ENCODE results near the gene PDK2. TPM values are rescaled to one million over a fixed set of nuclear protein-coding genes. Genes with fewer than 3 reads are reported as not detected.

PDK2 gene
- total and polyA plus RNA-seq, 2 experiments from 2014 or later, result 12.0 to 15.9 TPM

DNA sequence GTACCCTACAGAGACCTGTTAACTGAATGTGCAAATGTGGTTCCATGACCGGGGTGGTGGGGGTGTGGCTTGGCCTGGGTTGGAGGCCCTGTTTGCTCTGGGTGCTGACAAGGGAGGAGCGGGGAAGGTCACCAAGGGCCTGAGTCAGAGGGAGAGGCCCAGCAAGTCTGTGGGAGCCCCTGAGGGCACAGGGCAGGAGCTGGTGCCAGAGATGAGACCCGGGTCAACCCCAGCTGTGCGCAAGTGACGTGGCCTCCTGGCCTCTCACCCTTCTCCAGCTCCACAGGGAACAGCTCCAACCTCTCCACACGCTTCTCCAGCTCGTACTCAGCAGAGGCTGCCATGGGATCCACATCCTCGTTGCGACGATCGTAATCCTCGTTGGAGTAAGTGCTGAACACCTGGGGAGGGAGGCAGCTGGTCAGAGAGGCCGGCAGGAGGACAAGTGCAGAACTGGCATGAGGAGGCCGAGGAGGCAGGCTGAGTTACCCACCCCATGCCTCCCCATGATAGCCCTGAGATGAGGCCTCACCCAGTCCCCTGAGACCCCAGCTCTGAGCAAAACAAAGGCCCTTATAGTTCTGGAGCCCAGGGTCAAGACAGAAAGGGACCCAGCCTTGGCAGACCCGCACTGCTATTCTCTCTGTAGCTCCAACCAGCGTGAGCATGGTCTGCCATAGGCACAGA, 49.8 kb downstream of the PDK2 start (continued):
- TF ChIP-seq, protein P1, sequence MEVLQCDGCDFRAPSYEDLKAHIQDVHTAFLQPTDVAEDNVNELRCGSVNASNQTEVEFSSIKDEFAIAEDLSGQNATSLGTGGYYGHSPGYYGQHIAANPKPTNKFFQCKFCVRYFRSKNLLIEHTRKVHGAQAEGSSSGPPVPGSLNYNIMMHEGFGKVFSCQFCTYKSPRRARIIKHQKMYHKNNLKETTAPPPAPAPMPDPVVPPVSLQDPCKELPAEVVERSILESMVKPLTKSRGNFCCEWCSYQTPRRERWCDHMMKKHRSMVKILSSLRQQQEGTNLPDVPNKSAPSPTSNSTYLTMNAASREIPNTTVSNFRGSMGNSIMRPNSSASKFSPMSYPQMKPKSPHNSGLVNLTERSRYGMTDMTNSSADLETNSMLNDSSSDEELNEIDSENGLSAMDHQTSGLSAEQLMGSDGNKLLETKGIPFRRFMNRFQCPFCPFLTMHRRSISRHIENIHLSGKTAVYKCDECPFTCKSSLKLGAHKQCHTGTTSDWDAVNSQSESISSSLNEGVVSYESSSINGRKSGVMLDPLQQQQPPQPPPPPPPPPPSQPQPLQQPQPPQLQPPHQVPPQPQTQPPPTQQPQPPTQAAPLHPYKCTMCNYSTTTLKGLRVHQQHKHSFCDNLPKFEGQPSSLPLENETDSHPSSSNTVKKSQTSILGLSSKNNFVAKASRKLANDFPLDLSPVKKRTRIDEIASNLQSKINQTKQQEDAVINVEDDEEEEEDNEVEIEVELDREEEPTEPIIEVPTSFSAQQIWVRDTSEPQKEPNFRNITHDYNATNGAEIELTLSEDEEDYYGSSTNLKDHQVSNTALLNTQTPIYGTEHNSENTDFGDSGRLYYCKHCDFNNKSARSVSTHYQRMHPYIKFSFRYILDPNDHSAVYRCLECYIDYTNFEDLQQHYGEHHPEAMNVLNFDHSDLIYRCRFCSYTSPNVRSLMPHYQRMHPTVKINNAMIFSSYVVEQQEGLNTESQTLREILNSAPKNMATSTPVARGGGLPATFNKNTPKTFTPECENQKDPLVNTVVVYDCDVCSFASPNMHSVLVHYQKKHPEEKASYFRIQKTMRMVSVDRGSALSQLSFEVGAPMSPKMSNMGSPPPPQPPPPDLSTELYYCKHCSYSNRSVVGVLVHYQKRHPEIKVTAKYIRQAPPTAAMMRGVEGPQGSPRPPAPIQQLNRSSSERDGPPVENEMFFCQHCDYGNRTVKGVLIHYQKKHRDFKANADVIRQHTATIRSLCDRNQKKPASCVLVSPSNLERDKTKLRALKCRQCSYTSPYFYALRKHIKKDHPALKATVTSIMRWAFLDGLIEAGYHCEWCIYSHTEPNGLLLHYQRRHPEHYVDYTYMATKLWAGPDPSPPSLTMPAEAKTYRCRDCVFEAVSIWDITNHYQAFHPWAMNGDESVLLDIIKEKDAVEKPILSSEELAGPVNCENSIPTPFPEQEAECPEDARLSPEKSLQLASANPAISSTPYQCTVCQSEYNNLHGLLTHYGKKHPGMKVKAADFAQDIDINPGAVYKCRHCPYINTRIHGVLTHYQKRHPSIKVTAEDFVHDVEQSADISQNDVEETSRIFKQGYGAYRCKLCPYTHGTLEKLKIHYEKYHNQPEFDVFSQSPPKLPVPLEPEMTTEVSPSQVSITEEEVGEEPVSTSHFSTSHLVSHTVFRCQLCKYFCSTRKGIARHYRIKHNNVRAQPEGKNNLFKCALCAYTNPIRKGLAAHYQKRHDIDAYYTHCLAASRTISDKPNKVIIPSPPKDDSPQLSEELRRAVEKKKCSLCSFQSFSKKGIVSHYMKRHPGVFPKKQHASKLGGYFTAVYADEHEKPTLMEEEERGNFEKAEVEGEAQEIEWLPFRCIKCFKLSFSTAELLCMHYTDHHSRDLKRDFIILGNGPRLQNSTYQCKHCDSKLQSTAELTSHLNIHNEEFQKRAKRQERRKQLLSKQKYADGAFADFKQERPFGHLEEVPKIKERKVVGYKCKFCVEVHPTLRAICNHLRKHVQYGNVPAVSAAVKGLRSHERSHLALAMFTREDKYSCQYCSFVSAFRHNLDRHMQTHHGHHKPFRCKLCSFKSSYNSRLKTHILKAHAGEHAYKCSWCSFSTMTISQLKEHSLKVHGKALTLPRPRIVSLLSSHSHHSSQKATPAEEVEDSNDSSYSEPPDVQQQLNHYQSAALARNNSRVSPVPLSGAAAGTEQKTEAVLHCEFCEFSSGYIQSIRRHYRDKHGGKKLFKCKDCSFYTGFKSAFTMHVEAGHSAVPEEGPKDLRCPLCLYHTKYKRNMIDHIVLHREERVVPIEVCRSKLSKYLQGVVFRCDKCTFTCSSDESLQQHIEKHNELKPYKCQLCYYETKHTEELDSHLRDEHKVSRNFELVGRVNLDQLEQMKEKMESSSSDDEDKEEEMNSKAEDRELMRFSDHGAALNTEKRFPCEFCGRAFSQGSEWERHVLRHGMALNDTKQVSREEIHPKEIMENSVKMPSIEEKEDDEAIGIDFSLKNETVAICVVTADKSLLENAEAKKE (CRISPR knock-in tag; IDR thresholded peaks at IDR 0.05), result no peak
- TF ChIP-seq STAT1 (IDR thresholded peaks at IDR 0.05; ENCODE audit: unreplicated experiment) (no peak), JUNB (IDR thresholded peaks at IDR 0.05; ENCODE audit: unreplicated experiment) (no peak), NANOG (IDR thresholded peaks at IDR 0.05; ENCODE audit: borderline replicate concordance) (no peak)

GRCh38 chr17:50145532-50146229, 50.5 kb downstream of the PDK2 start:
- Histone ChIP-seq H3K79me2 (replicated peaks; ENCODE audit: insufficient read depth) (no peaks in the 10 kb centered on the region), H4K20me1 (replicated peaks; ENCODE audit: insufficient read depth) (no peaks in the 10 kb centered on the region)

More at GRCh38 chr17:50145532-50146229, 50.5 kb downstream of the PDK2 start:
- no peaks in the 10 kb centered on the region for H3F3A ChIP-seq (replicated peaks; ENCODE audit: low read depth)
- peaks cover 16% of the 10 kb centered on the region for H3K4me1 ChIP-seq (ENCODE audit: insufficient read depth)
- Mint-ChIP-seq H3K4me1 (peaks cover 38% of the 10 kb centered on the region), H3K27me3 (ENCODE audit: insufficient read depth, low read depth, poor library complexity) (peaks cover 30% of the 10 kb centered on the region), H3K36me3 (ENCODE audit: low read depth) (peaks cover 28% of the 10 kb centered on the region), H3K27ac (no peak overlapping the region), H3K4me3 (no peak overlapping the region), H3K9me3 (no peaks in the 10 kb centered on the region)
- H3K27me3 ChIP-seq (ENCODE audit: insufficient read depth), result peaks cover 30% of the 10 kb centered on the region
- TF ChIP-seq POLR2AphosphoS5 (IDR thresholded peaks at IDR 0.05; ENCODE audit: low read depth) (no peak), ZNF114 (CRISPR knock-in tag; IDR thresholded peaks at IDR 0.05) (no peak), JUNB (IDR thresholded peaks at IDR 0.05; ENCODE audit: unreplicated experiment) (no peak), EZH2 (IDR thresholded peaks at IDR 0.05; ENCODE audit: low read depth, unreplicated experiment) (no peak), ZNF331 (CRISPR knock-in tag; IDR thresholded peaks at IDR 0.05; ENCODE audit: low read depth) (no peak)
- TF ChIP-seq, protein P2, sequence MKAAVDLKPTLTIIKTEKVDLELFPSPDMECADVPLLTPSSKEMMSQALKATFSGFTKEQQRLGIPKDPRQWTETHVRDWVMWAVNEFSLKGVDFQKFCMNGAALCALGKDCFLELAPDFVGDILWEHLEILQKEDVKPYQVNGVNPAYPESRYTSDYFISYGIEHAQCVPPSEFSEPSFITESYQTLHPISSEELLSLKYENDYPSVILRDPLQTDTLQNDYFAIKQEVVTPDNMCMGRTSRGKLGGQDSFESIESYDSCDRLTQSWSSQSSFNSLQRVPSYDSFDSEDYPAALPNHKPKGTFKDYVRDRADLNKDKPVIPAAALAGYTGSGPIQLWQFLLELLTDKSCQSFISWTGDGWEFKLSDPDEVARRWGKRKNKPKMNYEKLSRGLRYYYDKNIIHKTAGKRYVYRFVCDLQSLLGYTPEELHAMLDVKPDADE (IDR thresholded peaks at IDR 0.05), result no peak
- H3K36me3 ChIP-seq (ENCODE audit: insufficient read depth), result no peaks in the 10 kb centered on the region
- no peak overlapping the region for H2AFZ ChIP-seq
- no peaks in the 10 kb centered on the region for H3K9me2 ChIP-seq (ENCODE audit: insufficient read depth)
- no peak overlapping the region for H3K4me3 ChIP-seq
- H3K4me2 ChIP-seq, result no peak overlapping the region
- DNase-seq (ENCODE audit: low spot score) (no peak), ATAC-seq (no peak)
- H3K27ac ChIP-seq (ENCODE audit: low read depth), result no peak overlapping the region
